Effector memory CD8-positive, alpha-beta T cell (primary cell): Measurements from ENCODE around the gene HDDC3.
"Not testable (repeated sequence)": the region's sequence is repeated elsewhere in the genome, so short reads cannot be mapped to it uniquely, and the experiment has no call there.

Source experiments
- ATAC-seq: fragments of 150-1000 bp; cut with Tn5 transposase; replicated peaks from 2 replicates; pipeline ENCODE4 v1.10.0; 2021; ENCODE audit warnings: mild to moderate bottlenecking, moderate library complexity
- DNase-seq, 3 experiments: peaks; one replicate each; pipeline ENCODE4 v3.0.0; 2021
- H3K27ac Mint-ChIP-seq, 2 donors: one replicate each; pipeline ENCODE4 v1.8.0; 2022; ENCODE audit warnings: mild to moderate bottlenecking in 2 of 2, mixed read lengths in 2 of 2, moderate library complexity in 2 of 2
- H3K27me3 Mint-ChIP-seq, 2 donors: one replicate each; pipeline ENCODE4 v1.8.0; 2022; ENCODE audit warnings: mixed read lengths in 2 of 2
- H3K36me3 Mint-ChIP-seq: one replicate; pipeline ENCODE4 v1.8.0; 2022; ENCODE audit warnings: mild to moderate bottlenecking, moderate library complexity, mixed read lengths; ENCODE audit not compliant: insufficient read depth
- H3K4me1 Mint-ChIP-seq, 2 donors: one replicate each; pipeline ENCODE4 v1.8.0; 2022; ENCODE audit warnings: low read depth in 2 of 2, mixed read lengths in 2 of 2
- H3K4me3 Mint-ChIP-seq, 2 donors: one replicate each; pipeline ENCODE4 v1.8.0; 2022; ENCODE audit warnings: mild to moderate bottlenecking in 2 of 2, mixed read lengths in 2 of 2, moderate library complexity in 2 of 2
- H3K9me3 Mint-ChIP-seq, 2 donors: one replicate each; pipeline ENCODE4 v1.8.0; 2022; ENCODE audit warnings: mixed read lengths in 2 of 2

HDDC3 gene

GRCh38 chr15:90906181-90906849 is 26.0 kb downstream of the HDDC3 start:
- Mint-ChIP-seq H3K27me3 (no peaks in the 10 kb centered on the region), H3K27ac (peak overlapping the region in 1 of 2 donors; percentile 71), H3K4me1 (peaks cover 21 to 23% of the 10 kb centered on the region in 2 donors), H3K9me3 (no peaks in the 10 kb centered on the region), H3K36me3 (peaks cover 45% of the 10 kb centered on the region), H3K4me3 (no peak overlapping the region)
- DNase-seq (no peak), ATAC-seq (no peak)

- Mint-ChIP-seq H3K4me3 (no peak overlapping the region), H3K36me3 (peaks cover 46% of the 10 kb centered on the region), H3K4me1 (peaks cover 23 to 24% of the 10 kb centered on the region in 2 donors), H3K27me3 (no peaks in the 10 kb centered on the region), H3K27ac (peak overlapping the region in 1 of 2 donors; percentile 71), H3K9me3 (no peaks in the 10 kb centered on the region)
- ATAC-seq (no peak), DNase-seq (no peak)
Observed at GRCh38 chr15:90905306-90906180, 26.8 kb downstream of the HDDC3 start.

GRCh38 chr15:90904746-90905145 is 27.6 kb downstream of the HDDC3 start:
- Mint-ChIP-seq H3K4me3 (no peak overlapping the region), H3K4me1 (peaks cover 23 to 24% of the 10 kb centered on the region in 2 donors), H3K9me3 (no peaks in the 10 kb centered on the region), H3K36me3 (peaks cover 48% of the 10 kb centered on the region), H3K27ac (no peak overlapping the region), H3K27me3 (no peaks in the 10 kb centered on the region)
- no peak for ATAC-seq
- no peak for DNase-seq

GRCh38 chr15:90903733-90904536 is 28.4 kb downstream of the HDDC3 start:
- peaks cover 40% of the 10 kb centered on the region for H3K36me3 Mint-ChIP-seq
- H3K4me1 Mint-ChIP-seq: peaks cover 23 to 24% of the 10 kb centered on the region in 2 donors
- peak overlapping the region; percentile 86 to 95 for H3K4me3 Mint-ChIP-seq
- no peak for ATAC-seq
- peak overlapping the region; percentile 86 to 94 for H3K27ac Mint-ChIP-seq
- no peak for DNase-seq
- no peaks in the 10 kb centered on the region for H3K9me3 Mint-ChIP-seq
- no peaks in the 10 kb centered on the region for H3K27me3 Mint-ChIP-seq

- peak; percentile 67 to 70 (median 70) for DNase-seq
- H3K27me3 Mint-ChIP-seq: no peaks in the 10 kb centered on the region
- peaks cover 35% of the 10 kb centered on the region for H3K36me3 Mint-ChIP-seq
- H3K27ac Mint-ChIP-seq: peak within 1 kb of the TSS; percentile 89 to 94
- no peaks in the 10 kb centered on the region for H3K9me3 Mint-ChIP-seq
- peak; percentile 79 for ATAC-seq
- H3K4me1 Mint-ChIP-seq: peaks cover 23 to 24% of the 10 kb centered on the region in 2 donors
- H3K4me3 Mint-ChIP-seq: peak within 1 kb of the TSS; percentile 86 to 95
Observed at GRCh38 chr15:90902840-90903732, 29.3 kb downstream of the HDDC3 start, which contains the start of gene MAN2A2. MAN2A2 (plus strand) TSS chr15:90903302; CDS start chr15:90904208, 906 bp downstream.

- DNase-seq (peak; percentile 54 to 66 (median 56)), ATAC-seq (peak; percentile 66)
- peak overlapping the region; percentile 82 to 84 for H3K4me3 Mint-ChIP-seq
- no peaks in the 10 kb centered on the region for H3K27me3 Mint-ChIP-seq
- peak overlapping the region; percentile 83 to 89 for H3K27ac Mint-ChIP-seq
- peaks cover 23 to 24% of the 10 kb centered on the region in 2 donors for H3K4me1 Mint-ChIP-seq
- H3K9me3 Mint-ChIP-seq: no peaks in the 10 kb centered on the region
- H3K36me3 Mint-ChIP-seq: peaks cover 35% of the 10 kb centered on the region
Observed at GRCh38 chr15:90902040-90902839, 30.1 kb downstream of the HDDC3 start.

GRCh38 chr15:90901175-90902039 is 30.9 kb downstream of the HDDC3 start:
- DNase-seq (no peak), ATAC-seq (no peak)
- peaks cover 30% of the 10 kb centered on the region for H3K36me3 Mint-ChIP-seq
- peaks cover 23 to 24% of the 10 kb centered on the region in 2 donors for H3K4me1 Mint-ChIP-seq
- H3K27me3 Mint-ChIP-seq: no peaks in the 10 kb centered on the region
- peak overlapping the region; percentile 82 to 84 for H3K4me3 Mint-ChIP-seq
- peak overlapping the region; percentile 83 to 89 for H3K27ac Mint-ChIP-seq
- H3K9me3 Mint-ChIP-seq: no peaks in the 10 kb centered on the region

GRCh38 chr15:90897131-90897655 is 35.2 kb downstream of the HDDC3 start:
- DNase-seq: not testable (repeated sequence)

GRCh38 chr15:90895571-90896117 is 36.7 kb downstream of the HDDC3 start:
- H3K27me3 Mint-ChIP-seq: no peaks in the 10 kb centered on the region
- H3K4me1 Mint-ChIP-seq: no peaks in the 10 kb centered on the region
- no peak for DNase-seq
- H3K9me3 Mint-ChIP-seq: no peaks in the 10 kb centered on the region
- H3K4me3 Mint-ChIP-seq: no peak overlapping the region
- no peak for ATAC-seq
- peaks cover 5% of the 10 kb centered on the region for H3K36me3 Mint-ChIP-seq
- H3K27ac Mint-ChIP-seq: no peak overlapping the region

More at GRCh38 chr15:90897131-90897655, 35.2 kb downstream of the HDDC3 start:
- ATAC-seq, H3K27me3 Mint-ChIP-seq, H3K9me3 Mint-ChIP-seq, H3K27ac Mint-ChIP-seq, H3K4me3 Mint-ChIP-seq: not testable (repeated sequence)
- Mint-ChIP-seq H3K4me1 (peaks cover 7 to 11% of the 10 kb centered on the region in 2 donors), H3K36me3 (peaks cover 14% of the 10 kb centered on the region)

- H3K36me3 Mint-ChIP-seq: peaks cover 4% of the 10 kb centered on the region
- DNase-seq (no peak), ATAC-seq (no peak)
- no peak overlapping the region for H3K27ac Mint-ChIP-seq
- H3K27me3 Mint-ChIP-seq: peaks cover 0 to 4% of the 10 kb centered on the region in 2 donors
- no peak overlapping the region for H3K4me3 Mint-ChIP-seq
- no peaks in the 10 kb centered on the region for H3K9me3 Mint-ChIP-seq
- peaks cover 7 to 14% of the 10 kb centered on the region in 2 donors for H3K4me1 Mint-ChIP-seq
Observed at GRCh38 chr15:90893175-90894090, 38.9 kb downstream of the HDDC3 start.
